H1 (cell line): Measurements from ENCODE around the gene IL31RA. TPM values are rescaled to one million over a fixed set of nuclear protein-coding genes. Genes with fewer than 3 reads are reported as not detected.

Experiments used
- CTCF ChIA-PET: fragments of 300-600 bp; sonication (Branson Sonifier 250); formaldehyde crosslinking; loops from one replicate; lab custom pipeline; 2021; ENCODE audit not compliant: partially characterized antibody; lab: Charles Lee
- POLR2A ChIA-PET: fragments of 300-600 bp; sonication (Branson Sonifier 250); formaldehyde crosslinking; loops from one replicate; lab custom pipeline; 2021; ENCODE audit warnings: inconsistent platforms; ENCODE audit not compliant: partially characterized antibody; lab: Charles Lee
- DNase-seq, 2 experiments: peaks; one replicate each; pipeline versions ENCODE4 v3.0.0 to v3.0.0-alpha.2; 2010 to 2022; ENCODE audit warnings: low spot score in 2 of 2, low read depth in 1 of 2, mixed read lengths in 1 of 2
- FAIRE-seq: peaks from 2 replicates; lab custom pipeline; 2011; peaks lifted over from hg19 to GRCh38; lab: Jason Lieb, UNC
- H2AFZ ChIP-seq: 2 replicates; pipeline ENCODE4 v1.8.1; 2012; ENCODE audit warnings: low read length, inconsistent platforms
- H2AK5ac ChIP-seq: 2 replicates; pipeline ENCODE4 v1.6.1; 2013; ENCODE audit warnings: low read depth, low read length
- H2BK120ac ChIP-seq: replicated peaks from 2 replicates; pipeline ENCODE3; 2013; ENCODE audit warnings: low read depth, low read length, inconsistent platforms
- H2BK12ac ChIP-seq: 2 replicates; pipeline ENCODE4 v1.6.1; 2013; ENCODE audit warnings: low read depth, low read length
- H2BK15ac ChIP-seq: 2 replicates; pipeline ENCODE4 v1.6.1; 2013; ENCODE audit warnings: low read length
- H2BK20ac ChIP-seq: 2 replicates; pipeline ENCODE4 v1.6.1; 2013; ENCODE audit warnings: low read length
- H2BK5ac ChIP-seq: 2 replicates; pipeline ENCODE4 v1.6.1; 2013; ENCODE audit warnings: low read depth, low read length
- H3K14ac ChIP-seq: 2 replicates; pipeline ENCODE4 v1.6.1; 2013; ENCODE audit warnings: inconsistent platforms; ENCODE audit not compliant: insufficient read length
- H3K18ac ChIP-seq: 2 replicates; pipeline ENCODE4 v1.6.1; 2013; ENCODE audit warnings: low read length; ENCODE audit errors: extremely low read depth
- H3K23ac ChIP-seq: 2 replicates; pipeline ENCODE4 v1.6.1; 2013; ENCODE audit warnings: inconsistent platforms; ENCODE audit not compliant: insufficient read length
- H3K23me2 ChIP-seq: 2 replicates; pipeline ENCODE4 v1.6.1; 2013; ENCODE audit warnings: low read depth, low read length
- H3K27ac ChIP-seq: 2 replicates; pipeline ENCODE4 v1.6.1; 2011; ENCODE audit warnings: low read depth, low read length, inconsistent platforms
- H3K27me3 ChIP-seq, 4 experiments: replicated peaks in 1 of 4; 1 replicate in 1 of 4; 2 replicates in 3 of 4; pipeline versions ENCODE4 v1.6.1 to v1.8.1; 2011 to 2013; ENCODE audit warnings: low read length in 3 of 4, mild to moderate bottlenecking in 3 of 4, inconsistent platforms in 2 of 4, mixed read lengths in 2 of 4, moderate library complexity in 1 of 4; ENCODE audit not compliant: control insufficient read depth in 3 of 4, insufficient read depth in 3 of 4; ENCODE audit errors: extremely low read depth in 1 of 4
- H3K36me3 ChIP-seq, 4 experiments: 2 replicates each; pipeline versions ENCODE4 v1.6.1 to v1.8.1; 2011 to 2013; ENCODE audit warnings: mild to moderate bottlenecking in 4 of 4, low read length in 3 of 4, moderate library complexity in 2 of 4, control low read depth in 1 of 4, inconsistent platforms in 1 of 4; ENCODE audit not compliant: insufficient read depth in 4 of 4, control insufficient read depth in 2 of 4
- H3K4ac ChIP-seq: replicated peaks from 2 replicates; pipeline ENCODE3; 2013; ENCODE audit warnings: low read length, low read depth, mixed read lengths, inconsistent platforms; ENCODE audit not compliant: insufficient read length
- H3K4me1 ChIP-seq, 4 experiments: replicated peaks in 1 of 4; 1 replicate in 1 of 4; 2 replicates in 3 of 4; pipeline versions ENCODE4 v1.6.1 to v1.8.1; 2011 to 2013; ENCODE audit warnings: low read length in 3 of 4, inconsistent platforms in 2 of 4, mixed read lengths in 1 of 4; ENCODE audit not compliant: insufficient read depth in 4 of 4, control insufficient read depth in 3 of 4
- H3K4me2 ChIP-seq, 2 experiments: 2 replicates each; pipeline versions ENCODE4 v1.6.1 to v1.8.1; 2011 to 2013; ENCODE audit warnings: low read depth in 2 of 2, low read length in 2 of 2, control low read depth in 1 of 2, inconsistent platforms in 1 of 2, mild to moderate bottlenecking in 1 of 2; ENCODE audit not compliant: insufficient read depth in 1 of 2
- H3K4me3 ChIP-seq, 4 experiments: fragments of 200-600, 300-600 bp in 1 of 4; sonication (generic), shearing (Covaris generic), sonication (Bioruptor Twin) in 1 of 4; 2 replicates each; pipeline versions ENCODE4 v1.5.1 to v1.8.1; 2011 to 2016; ENCODE audit warnings: low read length in 4 of 4, low read depth in 3 of 4, control low read depth in 2 of 4, inconsistent platforms in 2 of 4, mild to moderate bottlenecking in 2 of 4, mixed read lengths in 1 of 4, moderate library complexity in 1 of 4; ENCODE audit not compliant: insufficient read depth in 2 of 4; ENCODE audit errors: extremely low read depth in 1 of 4
- H3K56ac ChIP-seq: replicated peaks from 2 replicates; pipeline ENCODE3; 2013; ENCODE audit warnings: low read depth, mild to moderate bottlenecking, mixed read lengths, low read length, inconsistent platforms; ENCODE audit not compliant: insufficient read length
- H3K79me1 ChIP-seq: 2 replicates; pipeline ENCODE4 v1.6.1; 2013; ENCODE audit warnings: low read depth, low read length, control low read depth
- H3K79me2 ChIP-seq, 2 experiments: 2 replicates each; pipeline versions ENCODE4 v1.6.1 to v1.8.1; 2012 to 2013; ENCODE audit warnings: low read length in 2 of 2, mild to moderate bottlenecking in 2 of 2, inconsistent platforms in 1 of 2; ENCODE audit not compliant: insufficient read depth in 2 of 2, control insufficient read depth in 1 of 2
- H3K9ac ChIP-seq, 4 experiments: replicated peaks in 1 of 4; 1 replicate in 1 of 4; 2 replicates in 3 of 4; pipeline versions ENCODE4 v1.6.1 to v1.8.1; 2011 to 2013; ENCODE audit warnings: low read depth in 3 of 4, low read length in 3 of 4, control low read depth in 2 of 4, mild to moderate bottlenecking in 2 of 4, moderate library complexity in 2 of 4, inconsistent platforms in 1 of 4; ENCODE audit errors: extremely low read depth in 1 of 4
- H3K9me3 ChIP-seq, 2 experiments: 2 replicates each; pipeline versions ENCODE4 v1.6.1 to v1.8.1; 2012 to 2013; ENCODE audit warnings: mild to moderate bottlenecking in 2 of 2, moderate library complexity in 2 of 2, control low read depth in 1 of 2, inconsistent platforms in 1 of 2, low read depth in 1 of 2, low read length in 1 of 2, mixed read lengths in 1 of 2; ENCODE audit not compliant: insufficient read depth in 2 of 2
- H4K20me1 ChIP-seq, 2 experiments: replicated peaks in 1 of 2; 2 replicates each; pipeline versions ENCODE3 to v1.8.1; 2011 to 2013; ENCODE audit warnings: inconsistent platforms in 2 of 2, low read length in 2 of 2, mild to moderate bottlenecking in 1 of 2; ENCODE audit not compliant: insufficient read depth in 2 of 2, control insufficient read depth in 1 of 2
- H4K5ac ChIP-seq: 2 replicates; pipeline ENCODE4 v1.6.1; 2013; ENCODE audit warnings: low read length, low read depth, mixed read lengths, inconsistent platforms; ENCODE audit not compliant: insufficient read length
- H4K8ac ChIP-seq: 2 replicates; pipeline ENCODE4 v1.8.0; 2013; ENCODE audit warnings: mild to moderate bottlenecking, moderate library complexity, low read length, inconsistent platforms; ENCODE audit not compliant: insufficient read depth; ENCODE audit errors: extremely low read depth
- H4K91ac ChIP-seq: replicated peaks from 2 replicates; pipeline ENCODE3; 2013; ENCODE audit warnings: low read length, mixed read lengths, inconsistent platforms; ENCODE audit not compliant: insufficient read length
- BCL11A ChIP-seq, 2 experiments: IDR thresholded peaks; one replicate each; pipeline ENCODE4 v1.6.1; 2011; ENCODE audit warnings: low read depth in 2 of 2, low read length in 2 of 2, mild to moderate bottlenecking in 2 of 2
- CTBP2 ChIP-seq: IDR thresholded peaks from 2 replicates; pipeline ENCODE4 v1.7.0; 2011; ENCODE audit warnings: borderline replicate concordance, mild to moderate bottlenecking, moderate library complexity, mixed read lengths, low read length; ENCODE audit not compliant: insufficient read depth, insufficient read length
- GTF2F1 ChIP-seq: IDR thresholded peaks from 2 replicates; pipeline ENCODE4 v1.6.1; 2012; ENCODE audit warnings: low read depth, low read length, improper control_type of control experiment, borderline replicate concordance
- HDAC6 ChIP-seq: IDR thresholded peaks from one replicate; pipeline ENCODE4 v1.7.1; 2012; ENCODE audit warnings: low read depth, mild to moderate bottlenecking, inconsistent platforms, low read length, moderate library complexity
- RAD21 ChIP-seq, 2 experiments: IDR thresholded peaks in 1 of 2; conservative IDR thresholded peaks in 1 of 2; 2 replicates each; pipeline ENCODE4 v1.6.1; 2011; ENCODE audit warnings: low read depth in 2 of 2, low read length in 2 of 2, improper control_type of control experiment in 1 of 2, inconsistent platforms in 1 of 2, mild to moderate bottlenecking in 1 of 2, moderate library complexity in 1 of 2
- RBBP5 ChIP-seq: IDR thresholded peaks from 2 replicates; pipeline ENCODE4 v1.7.1; 2012; ENCODE audit warnings: low read depth, mild to moderate bottlenecking, inconsistent platforms, low read length, moderate library complexity, borderline replicate concordance
- RXRA ChIP-seq: IDR thresholded peaks from 2 replicates; pipeline ENCODE4 v1.6.1; 2011; ENCODE audit warnings: low read depth, mild to moderate bottlenecking, low read length, moderate library complexity; ENCODE audit not compliant: insufficient read depth
- SP4 ChIP-seq: IDR thresholded peaks from 2 replicates; pipeline ENCODE4 v1.6.1; 2012; ENCODE audit warnings: low read length, inconsistent platforms
- TAF7 ChIP-seq: optimal IDR thresholded peaks from 2 replicates; pipeline ENCODE3; 2011; ENCODE audit warnings: low read depth, mild to moderate bottlenecking, inconsistent platforms, low read length, moderate library complexity, borderline replicate concordance
- WGBS, 2 experiments: shearing (Covaris generic) in 1 of 2; methylation state at CpG; one replicate each; pipeline versions ENCODE4 v1.1.6 to v1.1.7; 2013 to 2015; ENCODE audit warnings: low lambda C conversion rate in 2 of 2, mixed read lengths in 2 of 2, inconsistent platforms in 1 of 2, low coverage in 1 of 2, missing lambda C conversion rate in 1 of 2; ENCODE audit not compliant: insufficient replicate concordance in 2 of 2, insufficient coverage in 1 of 2, insufficient read length in 1 of 2; ENCODE audit errors: extremely low coverage in 1 of 2, missing lambda C conversion rate in 1 of 2; 5-methylcytosine and 5-hydroxymethylcytosine counted together
- polyA plus RNA-seq, 7 experiments: library from polyadenylated mRNA; depleted of rRNA in 3 of 7; stranded (reverse) in 5 of 7; unstranded in 2 of 7; fragments of >200 nt in 5 of 7; fragments of 200-250 nt in 2 of 7; gene quantifications; 1 replicate in 5 of 7; 2 replicates in 1 of 7; 4 replicates in 1 of 7; pipeline versions ENCODE4 v1.2.1 to v1.2.3, GENCODE V29; 2011 to 2013; ENCODE audit warnings: missing spikeins in 2 of 7, mixed read lengths in 2 of 7
- total RNA-seq: library from RNA; stranded (reverse); fragmentation: NEBNext Ultra II Directional; extraction: Animal tissue kit (Norgen Biotek cat#: 25700); gene quantifications from 2 replicates; pipeline ENCODE4 v1.2.1, GENCODE V29; 2021
- TF ChIP-seq, protein P1 (sequence below): IDR thresholded peaks from 2 replicates; pipeline ENCODE4 v1.6.1; 2011; ENCODE audit warnings: low read length, improper control_type of control experiment

The IL31RA gene
- total and polyA plus RNA-seq, 2 of the 8 experiments (the other 6 are each of a cell fraction or from before 2014, with no cell fraction given): not detected

DNA sequence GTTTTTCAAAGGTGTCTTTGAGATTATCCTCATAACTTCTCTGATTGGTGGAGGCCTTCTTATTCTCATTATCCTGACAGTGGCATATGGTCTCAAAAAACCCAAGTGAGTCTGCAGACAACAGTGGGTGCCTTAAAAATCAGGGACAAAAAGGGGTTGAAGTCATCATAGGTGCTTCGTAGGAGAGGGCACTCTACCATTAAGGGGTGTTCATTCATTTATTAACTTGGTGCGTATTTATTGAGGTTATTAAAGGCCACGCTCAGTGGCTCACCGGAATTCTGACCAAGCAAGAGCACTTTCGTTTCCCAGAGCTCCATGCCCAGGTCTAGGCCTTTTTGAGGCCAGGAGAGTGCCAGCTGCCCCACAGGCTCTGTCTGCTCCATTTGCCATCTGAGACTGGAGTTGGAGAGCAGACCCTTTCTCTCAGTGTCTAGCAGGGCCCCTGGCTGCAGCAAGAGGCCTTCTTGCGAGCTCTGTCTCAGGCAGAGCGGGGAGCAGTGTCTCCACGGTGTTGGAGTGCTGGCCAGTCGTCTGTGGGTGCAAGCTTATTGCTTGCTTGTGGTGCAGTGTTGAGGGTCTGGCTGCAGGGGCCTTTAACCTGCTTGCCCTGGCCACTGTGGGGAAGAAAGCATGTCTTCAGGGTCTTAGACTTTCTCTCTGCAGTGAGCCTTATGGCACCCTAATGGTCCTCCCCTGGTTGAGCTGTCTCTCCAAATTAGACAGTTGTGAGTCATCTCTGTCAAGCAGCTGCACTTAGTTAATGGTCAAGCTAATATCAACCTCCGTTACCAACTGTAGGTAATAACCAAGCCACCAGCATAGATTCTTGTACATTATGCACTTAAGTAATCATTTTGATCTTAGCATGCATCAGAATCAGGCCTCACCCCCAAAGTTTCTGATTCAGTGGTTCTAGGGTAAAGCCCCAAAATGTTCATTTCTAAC, 62.6 kb downstream of the IL31RA start:
- H2BK5ac ChIP-seq: no peak overlapping the region
- peak in 1 of 2 experiments; percentile 23 for DNase-seq
- no peak overlapping the region for H3K23ac ChIP-seq
- ChIA-PET POLR2A (no interaction called here), CTCF (interaction anchor here (0.9 kb wide), 1 partner anchor 350 kb away, joined by 3 read pairs; no protein-coding TSS in a partner anchor)
- no peaks in the 10 kb centered on the region for H3K79me2 ChIP-seq
- H3K36me3 ChIP-seq: no peaks in the 10 kb centered on the region
- no peak overlapping the region for H3K27ac ChIP-seq
- no peaks in the 10 kb centered on the region for H4K20me1 ChIP-seq
- H3K4me2 ChIP-seq: no peak overlapping the region
- no peak overlapping the region for H3K4me3 ChIP-seq
- no peaks in the 10 kb centered on the region for H3K79me1 ChIP-seq
- no peak overlapping the region for H2BK12ac ChIP-seq
- no peak overlapping the region for H3K9ac ChIP-seq
- no peaks in the 10 kb centered on the region for H3K9me3 ChIP-seq
- H3K23me2 ChIP-seq: 0 out of 2 replicates have a peak, but pooled peaks cover 2% of the 10 kb centered on the region
- no peak overlapping the region for H3K14ac ChIP-seq
- no peak overlapping the region for H4K91ac ChIP-seq
- no peak for FAIRE-seq
- no peak overlapping the region for H3K56ac ChIP-seq
- no peak overlapping the region for H3K4ac ChIP-seq
- no peak overlapping the region for H2AK5ac ChIP-seq
- 87% methylated on average over 10 of the region's 10 CpGs; no CpG with 5 or more reads in 1 of the 2 experiments for WGBS, 2 experiments
- no peaks in the 10 kb centered on the region for H3K27me3 ChIP-seq
- H3K18ac ChIP-seq: no peak overlapping the region
- H4K8ac ChIP-seq: no peak overlapping the region; the same call in 1 of the 2 replicates
- no peak overlapping the region for H4K5ac ChIP-seq
- H2AFZ ChIP-seq: no peak overlapping the region
- no peak overlapping the region for H2BK120ac ChIP-seq
- H3K4me1 ChIP-seq: no peaks in the 10 kb centered on the region; a peak in 1 of 7 replicates
- no peak overlapping the region for H2BK20ac ChIP-seq
- H2BK15ac ChIP-seq: no peak overlapping the region
- TF ChIP-seq, protein P1, sequence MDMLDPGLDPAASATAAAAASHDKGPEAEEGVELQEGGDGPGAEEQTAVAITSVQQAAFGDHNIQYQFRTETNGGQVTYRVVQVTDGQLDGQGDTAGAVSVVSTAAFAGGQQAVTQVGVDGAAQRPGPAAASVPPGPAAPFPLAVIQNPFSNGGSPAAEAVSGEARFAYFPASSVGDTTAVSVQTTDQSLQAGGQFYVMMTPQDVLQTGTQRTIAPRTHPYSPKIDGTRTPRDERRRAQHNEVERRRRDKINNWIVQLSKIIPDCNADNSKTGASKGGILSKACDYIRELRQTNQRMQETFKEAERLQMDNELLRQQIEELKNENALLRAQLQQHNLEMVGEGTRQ: no peak
- no peak for TF ChIP-seq GTF2F1
- no peak for TF ChIP-seq RXRA
- TF ChIP-seq RAD21 (IDR thresholded peaks at IDR 0.05 in 1 of 2, conservative IDR thresholded peaks at IDR 0.05 in 1 of 2; ENCODE audit: low read depth in 2 of 2, low read length in 2 of 2): no peak
- no peak for TF ChIP-seq BCL11A (IDR thresholded peaks at IDR 0.05; ENCODE audit: low read depth in 2 of 2, low read length in 2 of 2)
- TF ChIP-seq SP4: no peak
- no peak for TF ChIP-seq RBBP5
- TF ChIP-seq HDAC6: no peak
- no peak for TF ChIP-seq TAF7
- TF ChIP-seq CTBP2: no peak
